KOPT-K1 (cell line): ENCODE data around the gene CLEC4D.
"Not testable (repeated sequence)": the region's sequence is repeated elsewhere in the genome, so short reads cannot be mapped to it uniquely, and the experiment has no call there.

Source experiments
- H3K27ac ChIP-seq: fragments of 200-600 bp; sonication (generic); 2 replicates; pipeline ENCODE4 v1.5.1; 2016; ENCODE audit warnings: antibody characterized with exemption, mild to moderate bottlenecking, low read depth, low read length; ENCODE audit not compliant: poor library complexity, severe bottlenecking
- H3K36me3 ChIP-seq: fragments of 200-600 bp; sonication (generic); 2 replicates; pipeline ENCODE4 v1.5.1; 2017; ENCODE audit warnings: antibody characterized with exemption, mild to moderate bottlenecking, low read length, moderate library complexity; ENCODE audit not compliant: insufficient read depth
- H3K9me3 ChIP-seq: fragments of 200-600 bp; sonication (generic); 2 replicates; pipeline ENCODE4 v1.5.1; 2017; ENCODE audit warnings: antibody characterized with exemption, low read length, mild to moderate bottlenecking; ENCODE audit not compliant: insufficient read depth, poor library complexity, severe bottlenecking

Gene CLEC4D

DNA sequence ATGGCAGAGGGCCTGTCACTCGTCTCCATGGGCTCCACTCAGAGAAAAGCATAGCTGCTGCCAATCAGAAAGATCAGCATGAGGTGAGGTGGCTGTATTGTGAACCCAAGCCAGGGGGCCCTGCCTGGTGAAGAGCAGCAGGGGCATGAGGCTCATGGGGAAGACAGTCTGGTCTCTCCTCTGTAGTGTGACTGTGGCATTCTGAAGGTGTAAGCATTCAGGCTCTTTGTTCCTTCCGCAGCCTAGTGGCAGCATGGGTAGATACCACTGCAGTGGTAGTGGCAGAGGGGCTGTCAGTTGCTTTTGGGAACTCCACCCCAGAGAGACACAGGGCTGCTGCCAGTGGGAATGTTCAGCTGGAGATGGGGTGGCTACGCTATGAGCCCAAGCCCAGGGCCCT, 5.1 kb upstream of the CLEC4D start:
- H3K27ac ChIP-seq, result no peak overlapping the region
- H3K9me3 ChIP-seq, result no peaks in the 10 kb centered on the region
- no peaks in the 10 kb centered on the region for H3K36me3 ChIP-seq

DNA sequence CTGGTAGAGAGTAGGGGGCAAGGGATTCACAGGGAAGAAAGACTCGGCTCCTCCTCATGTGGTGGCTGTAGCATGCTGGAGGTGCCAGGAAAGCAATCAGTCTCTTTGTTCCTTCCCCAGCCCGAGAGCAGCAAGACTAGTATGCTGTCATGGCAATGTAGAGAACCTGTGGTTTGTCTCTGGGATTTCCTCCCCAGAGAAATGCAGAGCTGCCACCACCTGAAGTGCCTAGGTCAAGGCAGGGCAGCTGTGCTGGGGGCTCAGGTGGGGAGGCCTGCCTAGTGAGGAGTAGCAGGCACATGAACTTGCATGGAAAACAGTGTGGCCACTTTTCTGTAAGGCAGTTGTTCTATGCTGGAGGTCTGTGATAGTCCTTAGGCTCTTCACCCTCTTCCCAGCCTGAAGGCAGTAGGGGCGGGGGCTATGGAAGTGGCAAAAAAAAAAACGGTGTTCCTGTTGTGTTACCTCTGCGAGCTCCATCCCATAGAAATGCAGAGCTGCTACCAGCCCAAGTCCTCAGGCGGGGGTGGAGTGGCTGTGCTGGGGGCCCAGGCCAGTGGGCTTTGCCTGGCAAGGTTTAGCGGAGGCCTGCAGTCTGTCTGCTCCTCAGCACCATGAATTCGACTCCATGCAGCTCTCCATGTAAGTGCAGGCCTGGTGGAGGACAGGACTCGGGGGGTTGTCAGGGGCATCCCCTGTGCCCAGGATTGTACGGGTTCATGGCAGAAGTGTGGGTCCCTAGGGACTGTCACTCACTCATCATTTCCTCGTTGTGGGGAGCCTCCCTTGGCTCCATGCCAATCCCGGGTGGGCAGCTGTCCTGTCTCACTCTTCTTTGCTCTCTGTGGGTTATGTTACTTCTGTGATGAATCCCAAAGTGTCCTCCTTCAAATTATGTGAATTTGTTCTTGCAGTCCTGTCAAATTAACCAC, 4.1 kb upstream of the CLEC4D start:
- H3K27ac ChIP-seq, result no peak overlapping the region

DNA sequence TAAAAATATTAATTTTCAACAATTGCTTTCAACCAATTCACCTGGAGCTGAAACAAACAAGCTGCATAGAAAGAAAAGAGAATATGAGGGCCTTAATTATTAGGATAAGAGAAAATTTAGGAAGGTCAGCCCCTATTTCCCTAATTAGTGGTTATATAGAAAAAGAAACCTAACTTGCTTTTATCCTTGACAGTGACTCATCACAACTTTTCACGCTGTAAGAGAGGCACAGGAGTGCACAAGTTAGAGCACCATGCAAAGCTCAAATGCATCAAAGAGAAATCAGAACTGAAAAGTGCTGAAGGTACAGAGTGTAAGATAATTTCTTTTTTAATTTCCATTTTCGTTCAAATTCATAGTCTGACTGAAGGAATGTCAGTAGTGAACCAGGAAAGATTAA, 4.7 kb downstream of the CLEC4D start:
- Histone ChIP-seq H3K36me3 (no peaks in the 10 kb centered on the region), H3K27ac (no peak overlapping the region), H3K9me3 (no peaks in the 10 kb centered on the region)

More for the DNA sequence above, 4.1 kb upstream of the CLEC4D start:
- H3K36me3 ChIP-seq, result no peaks in the 10 kb centered on the region
- H3K9me3 ChIP-seq, result no peaks in the 10 kb centered on the region

DNA sequence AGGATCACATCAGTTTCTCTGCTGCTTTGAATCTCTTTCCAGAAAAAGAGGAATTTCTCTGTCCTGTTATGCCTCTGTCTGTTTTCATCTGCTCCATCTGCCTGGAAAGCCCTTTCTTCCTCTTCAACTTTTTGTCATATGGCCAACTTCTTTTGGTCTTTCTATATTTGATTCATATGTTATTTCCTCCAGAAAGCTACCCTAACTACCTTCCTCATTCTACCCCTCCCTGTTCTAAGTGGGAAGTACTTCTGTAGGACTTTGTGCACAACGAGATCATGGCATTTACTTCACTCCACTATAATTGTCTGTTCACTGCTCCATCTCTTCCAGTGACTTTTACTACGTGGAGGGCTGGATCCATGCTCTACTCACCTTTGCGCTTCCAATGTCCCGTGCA, 5.9 kb downstream of the CLEC4D start:
- H3K9me3 ChIP-seq, result no peaks in the 10 kb centered on the region
- H3K36me3 ChIP-seq, result no peaks in the 10 kb centered on the region
- no peak overlapping the region for H3K27ac ChIP-seq

DNA sequence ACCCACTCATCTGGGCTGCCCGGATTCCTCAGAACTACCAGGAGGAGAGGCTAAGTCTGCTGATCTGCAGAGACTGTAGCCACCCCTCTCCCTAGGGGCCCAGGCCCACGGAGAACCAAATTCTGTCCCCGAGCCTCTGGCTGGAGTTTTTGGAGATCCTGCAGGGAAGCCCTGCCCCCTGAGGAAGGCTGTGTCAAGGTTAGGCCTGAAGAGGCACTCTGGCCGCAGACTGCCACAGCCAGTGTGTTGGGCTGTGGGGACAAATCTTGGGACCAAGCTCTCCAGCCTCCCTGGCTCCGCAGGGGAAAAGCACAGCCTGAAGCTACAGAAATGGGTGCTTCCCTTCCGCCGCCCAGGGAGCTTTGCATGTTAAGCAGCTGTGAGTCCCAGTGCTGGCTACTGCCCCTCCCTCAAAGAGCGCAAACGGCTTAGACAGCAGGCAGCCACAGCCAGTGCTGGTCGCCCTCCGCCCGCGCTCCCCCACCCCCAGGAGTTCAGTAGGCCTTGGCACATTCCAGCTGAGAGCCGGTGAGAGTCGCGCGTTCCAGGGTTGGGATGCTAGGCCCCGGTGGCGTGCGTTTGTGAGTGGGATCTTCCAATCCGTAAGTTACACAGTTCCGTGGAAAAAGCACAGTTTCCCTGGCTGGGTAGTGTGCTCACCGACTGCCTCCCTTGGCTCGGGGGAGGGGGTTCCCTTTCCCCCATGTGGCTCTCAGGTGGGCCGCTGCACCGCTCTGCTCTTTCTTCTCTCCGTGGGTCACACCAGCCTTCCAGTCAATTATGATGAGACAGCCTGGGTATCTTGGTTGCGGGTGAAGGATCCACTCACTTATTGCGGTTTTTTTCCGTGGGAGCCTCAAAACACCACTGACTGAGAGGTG, 14.2 kb downstream of the CLEC4D start:
- no peak overlapping the region for H3K27ac ChIP-seq
- no peaks in the 10 kb centered on the region for H3K9me3 ChIP-seq
- no peaks in the 10 kb centered on the region for H3K36me3 ChIP-seq

DNA sequence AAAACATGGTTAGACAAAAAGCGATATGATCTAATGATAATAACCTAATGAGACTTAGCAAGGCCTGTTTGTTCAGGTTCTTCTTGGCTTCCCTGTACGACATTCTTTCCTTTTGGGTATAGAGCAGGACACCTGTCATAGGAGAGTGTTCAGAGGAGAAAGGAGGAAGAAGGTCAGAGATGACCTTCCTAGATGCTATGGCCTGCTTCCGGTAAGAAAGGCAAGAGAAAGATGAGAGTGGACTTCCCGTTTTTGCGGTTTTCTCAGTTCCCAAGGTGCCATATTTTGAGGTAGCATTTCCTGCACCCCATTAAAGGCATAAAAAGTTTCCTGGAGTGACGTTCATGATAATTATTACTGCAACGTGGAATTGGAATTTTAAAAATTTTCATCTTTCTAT, 18.7 kb downstream of the CLEC4D start:
- Histone ChIP-seq H3K9me3 (no peaks in the 10 kb centered on the region), H3K27ac (no peak overlapping the region), H3K36me3 (no peaks in the 10 kb centered on the region)

DNA sequence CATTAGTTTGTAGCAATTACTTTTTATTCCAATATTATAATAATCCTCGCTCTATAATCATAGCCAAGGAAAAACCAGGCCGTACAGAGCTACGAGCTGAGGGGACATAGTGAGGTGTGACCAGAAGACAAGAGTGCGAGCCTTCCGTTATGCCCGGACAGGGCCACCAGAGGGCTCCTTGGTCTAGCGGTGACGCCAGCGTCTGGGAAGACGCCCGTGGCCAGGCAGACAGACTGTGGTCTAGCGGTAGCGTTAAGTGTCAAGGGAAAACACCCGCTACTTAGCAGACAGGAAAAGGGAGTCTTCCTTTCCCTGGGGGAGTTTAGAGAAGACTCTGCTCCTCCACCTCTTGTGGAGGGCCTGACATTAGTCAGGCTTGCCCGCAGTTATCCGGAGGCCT, 24.5 kb downstream of the CLEC4D start:
- not testable (repeated sequence) for H3K9me3 ChIP-seq, H3K36me3 ChIP-seq, H3K27ac ChIP-seq

DNA sequence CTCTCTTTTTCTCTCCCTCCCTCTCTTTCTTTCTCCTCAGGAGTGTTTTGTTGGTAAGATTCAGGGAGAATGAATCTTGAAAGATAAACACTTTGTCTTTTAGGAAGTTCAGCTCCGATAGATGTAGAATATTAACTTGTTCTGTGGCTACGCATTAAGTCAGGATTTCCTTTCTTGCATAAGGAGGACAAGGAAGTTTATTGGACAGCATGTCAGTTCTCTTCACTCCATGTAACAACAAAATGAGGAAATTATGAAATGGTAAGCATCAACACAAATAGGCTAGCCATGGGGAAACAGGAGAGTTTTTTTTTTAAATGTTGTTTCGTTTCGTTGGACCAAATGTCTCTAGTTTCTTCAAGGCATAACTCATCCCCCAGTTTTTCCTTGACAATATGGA, 27.5 kb downstream of the CLEC4D start, which contains the start of gene CLEC4E:
CLEC4E (minus strand) TSS at position 75 of the 400 bp plus-strand sequence. CDS start 108 bp downstream, outside the sequence.
- not testable (repeated sequence) for H3K9me3 ChIP-seq, H3K27ac ChIP-seq, H3K36me3 ChIP-seq

DNA sequence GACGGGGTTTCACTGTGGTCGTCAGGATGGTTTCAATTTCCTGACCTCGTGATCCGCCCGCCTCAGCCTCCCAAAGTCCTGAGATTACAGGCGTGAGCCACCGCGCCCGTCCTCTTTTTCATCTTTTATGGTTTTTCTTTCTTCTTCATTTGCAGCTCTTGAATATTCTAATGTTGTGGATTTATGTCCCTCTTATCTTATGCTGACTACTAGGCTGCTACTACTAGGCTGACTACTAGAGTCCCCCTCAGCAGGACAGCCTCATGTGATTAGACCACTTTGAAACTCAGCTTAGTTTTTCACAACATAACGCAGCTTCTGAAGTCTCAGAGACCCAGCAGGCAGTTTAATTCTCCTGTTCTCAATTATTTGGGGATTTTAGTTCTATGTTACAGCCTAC, 28.3 kb downstream of the CLEC4D start:
- no peaks in the 10 kb centered on the region for H3K36me3 ChIP-seq
- no peaks in the 10 kb centered on the region for H3K9me3 ChIP-seq
- no peak overlapping the region for H3K27ac ChIP-seq

DNA sequence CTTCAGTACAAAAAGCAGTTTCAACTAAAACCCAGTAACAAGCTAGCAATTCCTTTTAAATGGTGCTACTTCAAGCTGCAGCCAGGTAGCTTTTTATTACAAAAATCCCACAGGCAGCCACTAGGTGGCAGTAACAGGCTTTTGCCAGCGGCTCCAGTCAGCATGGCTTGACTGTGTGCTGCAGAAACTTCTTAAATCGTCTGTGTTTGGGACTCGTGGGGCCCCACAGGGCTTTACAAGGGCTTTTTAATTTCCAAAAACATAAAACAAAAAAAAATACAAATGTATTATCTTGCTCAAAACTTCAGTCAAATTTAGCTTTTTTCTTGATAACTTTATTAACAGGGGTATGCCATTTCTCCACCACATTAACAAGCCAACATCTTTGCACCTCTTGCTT, 31.0 kb downstream of the CLEC4D start:
- Histone ChIP-seq H3K9me3 (no peaks in the 10 kb centered on the region), H3K36me3 (no peaks in the 10 kb centered on the region), H3K27ac (no peak overlapping the region)

DNA sequence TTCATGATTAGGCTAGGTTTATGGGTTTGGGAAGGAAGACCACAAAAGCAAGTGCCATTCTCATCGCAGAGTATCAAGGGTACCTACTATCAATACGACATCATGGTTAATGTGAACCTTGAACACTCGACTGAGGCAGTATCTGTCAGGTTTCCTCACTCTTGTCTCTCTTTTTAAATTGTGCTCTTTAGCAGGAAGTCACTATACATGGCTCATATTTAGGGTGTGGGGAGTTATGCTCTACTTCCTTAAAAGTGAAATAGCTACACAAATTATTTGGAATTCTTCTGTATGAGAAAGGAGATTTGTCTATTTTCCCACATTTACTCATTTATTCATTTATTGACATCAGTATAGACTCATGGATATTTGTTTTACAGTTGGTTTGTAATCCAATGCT, 33.3 kb downstream of the CLEC4D start:
- Histone ChIP-seq H3K27ac (no peak overlapping the region), H3K9me3 (no peaks in the 10 kb centered on the region), H3K36me3 (no peaks in the 10 kb centered on the region)

DNA sequence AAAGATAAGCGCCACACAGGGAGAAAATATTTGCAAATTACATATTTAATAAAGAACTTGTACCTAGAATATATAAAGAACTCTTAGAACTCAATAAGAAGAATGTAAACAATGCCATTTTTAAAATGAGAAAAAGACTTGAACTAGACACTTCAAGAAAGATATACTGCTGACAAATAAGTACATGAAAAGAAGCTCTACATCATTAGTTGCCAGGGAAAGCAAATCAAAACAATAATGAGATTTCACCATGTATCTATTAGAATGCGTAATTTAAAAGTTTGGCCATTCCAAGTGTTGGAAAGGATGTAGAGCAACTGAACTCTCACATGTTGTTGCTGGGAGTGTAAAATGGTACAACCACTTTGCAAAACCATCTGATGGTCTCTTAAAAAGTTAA, 34.3 kb downstream of the CLEC4D start:
- H3K9me3 ChIP-seq, result no peaks in the 10 kb centered on the region
- H3K36me3 ChIP-seq, result no peaks in the 10 kb centered on the region
- no peak overlapping the region for H3K27ac ChIP-seq

DNA sequence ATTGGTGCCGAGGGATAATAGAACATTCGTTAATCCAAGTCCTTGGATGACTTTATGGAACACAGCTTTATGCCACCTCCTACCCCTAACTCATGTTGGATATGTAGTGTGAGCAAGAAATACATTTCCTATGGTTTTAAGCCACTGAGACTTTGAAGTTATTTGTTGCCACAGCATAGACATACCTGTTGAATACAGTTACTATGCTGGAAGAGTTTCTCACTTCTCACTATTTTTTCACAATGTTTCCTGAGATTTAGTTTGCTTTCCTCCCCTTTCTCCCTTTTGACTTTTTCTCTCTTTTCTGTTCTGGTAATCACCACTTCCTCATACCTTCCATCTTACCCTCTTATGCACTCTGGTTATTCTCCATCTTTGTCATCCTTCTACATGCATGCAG, 34.9 kb downstream of the CLEC4D start:
- Histone ChIP-seq H3K36me3 (no peaks in the 10 kb centered on the region), H3K9me3 (no peaks in the 10 kb centered on the region), H3K27ac (no peak overlapping the region)

DNA sequence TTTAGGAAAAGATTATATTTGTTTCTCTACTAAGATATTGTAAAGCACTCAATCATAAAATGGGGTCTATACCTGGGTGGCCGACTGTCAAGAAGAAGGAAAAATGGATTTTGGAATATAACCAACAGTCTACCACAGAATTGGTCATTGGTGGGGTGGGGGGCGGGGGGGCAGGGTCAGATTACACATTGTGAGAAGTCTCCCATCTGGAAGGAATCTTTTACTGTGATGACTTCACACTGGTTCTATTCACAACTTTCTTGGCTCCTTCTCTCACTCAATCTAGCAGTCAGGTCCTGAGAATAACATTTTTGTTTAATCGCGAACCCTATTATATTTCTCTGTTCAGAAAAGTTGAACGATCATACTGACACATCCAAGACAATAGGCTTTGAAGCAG, 36.1 kb downstream of the CLEC4D start:
- H3K27ac ChIP-seq, result no peak overlapping the region
- no peaks in the 10 kb centered on the region for H3K9me3 ChIP-seq
- H3K36me3 ChIP-seq, result no peaks in the 10 kb centered on the region

DNA sequence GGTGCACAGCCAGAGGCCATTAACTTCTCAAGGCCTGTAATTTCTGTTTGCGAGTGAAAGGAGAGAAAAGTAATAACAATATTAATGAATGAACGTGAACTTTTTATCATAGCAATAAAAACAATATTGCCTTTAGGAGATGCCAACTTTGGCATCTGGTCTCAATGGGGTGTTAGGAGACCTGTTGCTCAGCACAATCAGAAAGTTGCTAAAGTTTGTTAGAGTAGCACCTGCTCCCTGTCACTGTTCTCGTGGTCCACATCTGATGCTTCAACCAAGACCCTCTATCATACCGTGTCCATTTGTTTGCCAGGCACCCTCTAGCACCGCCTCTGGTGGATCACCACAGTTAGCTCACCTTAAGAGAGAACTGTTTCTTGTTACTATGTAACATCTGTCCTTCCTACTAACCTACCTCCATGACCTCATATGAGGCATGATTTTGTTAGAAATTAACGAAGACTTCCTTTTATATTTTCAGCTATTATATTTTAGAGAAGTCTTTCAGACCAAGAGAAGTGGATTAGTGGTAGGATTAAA, 39.9 kb downstream of the CLEC4D start:
- no peak overlapping the region for H3K27ac ChIP-seq
- H3K36me3 ChIP-seq, result no peaks in the 10 kb centered on the region
- no peaks in the 10 kb centered on the region for H3K9me3 ChIP-seq
